GM12878 (cell line): ENCODE data around the gene TADA2A. TPM values are rescaled to one million over a fixed set of nuclear protein-coding genes. Genes with fewer than 3 reads are reported as not detected.

ENCODE experiments used
- ATAC-seq: fragments of 200-7000 bp; cut with Tn5 transposase; 3 replicates; pipeline ENCODE4 v1.9.1; 2020; ENCODE audit warnings: mild to moderate bottlenecking, moderate library complexity
- BruUV-seq: library from RNA; stranded (reverse); fragments of 400-500 nt; replicated peaks from 2 replicates; lab custom pipeline; 2021; lab: Mats Ljungman, UMichigan
- CTCF ChIA-PET: fragments of 300-600 bp; sonication (Branson Sonifier 250); formaldehyde crosslinking; extraction: SDS; loops from one replicate; lab custom pipeline; 2021; ENCODE audit warnings: inconsistent platforms; lab: Yijun Ruan, JAX
- POLR2A ChIA-PET: fragments of 350-600 bp; formaldehyde crosslinking; extraction: SDS; loops from one replicate; lab custom pipeline; 2021; ENCODE audit warnings: inconsistent platforms; lab: Charles Lee
- RAD21 ChIA-PET: fragments of 300-600 bp; sonication (Branson Sonifier 250); formaldehyde crosslinking; loops from one replicate; lab custom pipeline; 2023; ENCODE audit warnings: antibody characterized with exemption; ENCODE audit not compliant: unreplicated experiment; lab: Charles Lee
- SMC1A ChIA-PET: fragments of 300-600 bp; sonication (Branson Sonifier 250); formaldehyde crosslinking; loops from one replicate; lab custom pipeline; 2023; ENCODE audit not compliant: unreplicated experiment, uncharacterized antibody; lab: Charles Lee
- DNase-seq: peaks from one replicate; pipeline ENCODE4 v3.0.0-alpha.2; 2011; ENCODE audit warnings: low read depth, low spot score
- FAIRE-seq: peaks from 3 replicates; lab custom pipeline; 2011; peaks lifted over from hg19 to GRCh38; lab: Jason Lieb, UNC
- H2AFZ ChIP-seq: 2 replicates; pipeline ENCODE4 v1.6.0; 2011; ENCODE audit warnings: low read depth, low read length, control low read depth; ENCODE audit not compliant: control insufficient read depth
- H3K27ac ChIP-seq: 2 replicates; pipeline ENCODE4 v1.5.1; 2011; ENCODE audit warnings: control low read depth; ENCODE audit not compliant: control insufficient read depth, insufficient read depth
- H3K27me3 ChIP-seq, 2 experiments: replicated peaks in 1 of 2; 2 replicates each; pipeline versions ENCODE4 v1.6.0 to v1.6.1; 2011; ENCODE audit warnings: low read length in 1 of 2; ENCODE audit not compliant: control insufficient read depth in 2 of 2, insufficient read depth in 2 of 2
- H3K36me3 ChIP-seq, 2 experiments: 2 replicates each; pipeline ENCODE4 v1.5.1; 2011; ENCODE audit warnings: low read length in 1 of 2; ENCODE audit not compliant: control insufficient read depth in 2 of 2, insufficient read depth in 2 of 2
- H3K4me1 ChIP-seq: 2 replicates; pipeline ENCODE4 v1.6.1; 2011; ENCODE audit warnings: mild to moderate bottlenecking, low read length, moderate library complexity, mixed read lengths; ENCODE audit not compliant: control insufficient read depth, insufficient read depth
- H3K4me2 ChIP-seq: 2 replicates; pipeline ENCODE4 v1.6.0; 2011; ENCODE audit warnings: control low read depth; ENCODE audit not compliant: control insufficient read depth, insufficient read depth
- H3K4me3 ChIP-seq: fragments of 200-600 bp; sonication (generic); 2 replicates; pipeline ENCODE4 v1.5.1; 2016
- H3K79me2 ChIP-seq: 2 replicates; pipeline ENCODE4 v1.6.0; 2011; ENCODE audit warnings: low read length; ENCODE audit not compliant: control insufficient read depth, insufficient read depth
- H3K9ac ChIP-seq: 2 replicates; pipeline ENCODE4 v1.8.0; 2011; ENCODE audit warnings: low read length, control low read depth, mixed read lengths; ENCODE audit not compliant: control insufficient read depth, insufficient read depth
- H3K9me3 ChIP-seq: replicated peaks from 3 replicates; pipeline ENCODE4 v1.5.1; 2011; ENCODE audit warnings: mild to moderate bottlenecking, low read length; ENCODE audit not compliant: control insufficient read depth, insufficient read depth
- H4K20me1 ChIP-seq: 2 replicates; pipeline ENCODE4 v1.6.0; 2011; ENCODE audit not compliant: control insufficient read depth, insufficient read depth
- ATF7 ChIP-seq: fragments of 450-650 bp; IDR thresholded peaks from 2 replicates; pipeline ENCODE4 v1.6.1; 2016; ENCODE audit warnings: low read depth, mild to moderate bottlenecking
- DPF2 ChIP-seq: fragments of 450-650 bp; IDR thresholded peaks from 2 replicates; pipeline ENCODE4 v1.6.1; 2017; ENCODE audit warnings: mild to moderate bottlenecking
- E2F8 ChIP-seq: fragments of 450-650 bp; IDR thresholded peaks from 2 replicates; pipeline ENCODE4 v1.6.1; 2018; ENCODE audit warnings: mild to moderate bottlenecking, low read depth, moderate library complexity; ENCODE audit not compliant: partially characterized antibody
- MYB ChIP-seq: fragments of 150-350 bp; IDR thresholded peaks from 2 replicates; pipeline ENCODE4 v1.6.1; 2014; ENCODE audit warnings: mild to moderate bottlenecking, low read depth, low read length, borderline replicate concordance
- NFXL1 ChIP-seq: fragments of 450-650 bp; IDR thresholded peaks from 2 replicates; pipeline ENCODE4 v1.6.1; 2017; ENCODE audit warnings: antibody characterized with exemption, mild to moderate bottlenecking, borderline replicate concordance
- NRF1 ChIP-seq: conservative IDR thresholded peaks from 2 replicates; pipeline ENCODE4 v1.6.1; 2011; ENCODE audit warnings: mild to moderate bottlenecking, low read depth, low read length, improper control_type of control experiment
- PKNOX1 ChIP-seq: fragments of 450-650 bp; IDR thresholded peaks from 2 replicates; pipeline ENCODE4 v1.6.1; 2016; ENCODE audit warnings: mild to moderate bottlenecking
- RELA ChIP-seq: fragments of 450-650 bp; IDR thresholded peaks from 2 replicates; pipeline ENCODE4 v1.8.0; 2014; ENCODE audit warnings: borderline replicate concordance; ENCODE audit not compliant: partially characterized antibody
- SIX5 ChIP-seq: IDR thresholded peaks from 2 replicates; pipeline ENCODE4 v1.6.1; 2011; ENCODE audit warnings: mild to moderate bottlenecking, low read depth, low read length, moderate library complexity; ENCODE audit not compliant: severe bottlenecking
- SMAD5 ChIP-seq: IDR thresholded peaks from 2 replicates; pipeline ENCODE4 v1.6.1; 2016; ENCODE audit warnings: antibody characterized with exemption, low read depth
- SMC3 ChIP-seq: IDR thresholded peaks from 2 replicates; pipeline ENCODE4 v1.6.1; 2011; ENCODE audit warnings: low read length, improper control_type of control experiment, borderline replicate concordance
- SPI1 ChIP-seq: IDR thresholded peaks from 2 replicates; pipeline ENCODE4 v1.6.1; 2011; ENCODE audit warnings: low read depth, mild to moderate bottlenecking, low read length, moderate library complexity, borderline replicate concordance; ENCODE audit not compliant: insufficient read depth
- YY1 ChIP-seq: IDR thresholded peaks from 2 replicates; pipeline ENCODE4 v1.6.1; 2011; ENCODE audit warnings: low read depth, mild to moderate bottlenecking, low read length
- ZBTB33 ChIP-seq: fragments of 450-650 bp; IDR thresholded peaks from 2 replicates; pipeline ENCODE4 v1.6.1; 2017; ENCODE audit warnings: mild to moderate bottlenecking
- ZBTB4 ChIP-seq: fragments of 450-650 bp; formaldehyde crosslinking; IDR thresholded peaks from 2 replicates; pipeline ENCODE4 v1.4.0; 2022; ENCODE audit warnings: mild to moderate bottlenecking, moderate library complexity
- WGBS: methylation state at CpG from one replicate; pipeline ENCODE4 v1.1.6; 2016; ENCODE audit warnings: low lambda C conversion rate; ENCODE audit not compliant: insufficient replicate concordance, insufficient coverage; ENCODE audit errors: missing lambda C conversion rate; 5-methylcytosine and 5-hydroxymethylcytosine counted together
- in situ Hi-C: fragments of 300-500 bp; cut with MboI; formaldehyde crosslinking; loops from 9 replicates; pipeline ENCODE4 v1.14.3; 2018; ENCODE audit warnings: mixed read lengths
- intact Hi-C: fragments of 100-400 bp; cut with micrococcal nuclease; formaldehyde crosslinking; loops from one replicate; pipeline ENCODE4 v1.14.2; 2022; ENCODE audit not compliant: unreplicated experiment
- polyA plus RNA-seq, 11 experiments: library from polyadenylated mRNA; depleted of rRNA in 4 of 11; unstranded in 6 of 11; stranded (reverse) in 5 of 11; fragments of >200 nt; fragmentation: Nextera tagmentation in 4 of 11; fragmentation: Illumina TruSeq in 1 of 11; extraction: Ambion mirVana in 4 of 11; extraction: Trizol in 1 of 11; gene quantifications; 1 replicate in 1 of 11; 2 replicates in 10 of 11; pipeline versions ENCODE4 v1.2.1 to v1.2.3, GENCODE V29; 2011 to 2016; ENCODE audit warnings: inconsistent platforms in 2 of 11, missing spikeins in 2 of 11, low read depth in 1 of 11
- total RNA-seq, 4 experiments: library from RNA; depleted of rRNA in 3 of 4; stranded (reverse); fragments of >200 nt in 3 of 4; fragmentation: Illumina TruSeq in 1 of 4; extraction: Trizol in 1 of 4; gene quantifications; 2 replicates each; pipeline versions ENCODE4 v1.2.1 to v1.2.3, GENCODE V29; 2013 to 2021

TADA2A gene
- total and polyA plus RNA-seq, 10 of the 15 experiments (the other 5 are each of a cell fraction or from before 2014, with no cell fraction given) = 19.6 to 43.8 (median 34.1) TPM

GRCh38 chr17:37485938-37486570, 79.4 kb downstream of the TADA2A start:
- no peak overlapping the region for H2AFZ ChIP-seq
- H3K9ac ChIP-seq = no peak overlapping the region
- H3K4me3 ChIP-seq = no peak overlapping the region
- no peak for DNase-seq
- intact Hi-C loops = no loop called here
- H3K9me3 ChIP-seq = no peaks in the 10 kb centered on the region
- H3K4me2 ChIP-seq = no peak overlapping the region
- in situ Hi-C loops = no loop called here
- peaks cover 8% of the 10 kb centered on the region for H3K79me2 ChIP-seq
- no peak for FAIRE-seq
- RAD21 ChIA-PET = interaction anchor here (1.1 kb wide), 1 partner anchor 56 kb away, joined by 3 read pairs; no protein-coding TSS in a partner anchor
- POLR2A ChIA-PET = interaction anchor here (0.7 kb wide), 1 partner anchor 1961 kb away, joined by 12 read pairs; no protein-coding TSS in a partner anchor
- WGBS = 91% methylated on average over 1 of the region's 1 CpG
- CTCF ChIA-PET = interaction anchor here (0.8 to 1.5 kb wide), 3 partner anchors 11 to 329 kb away, joined by 3 read pairs; no protein-coding TSS in a partner anchor
- SMC1A ChIA-PET = interaction anchor here (0.8 to 2.5 kb wide), 6 partner anchors 9 to 113 kb away, joined by 3 to 5 read pairs (median 3); no protein-coding TSS in a partner anchor
- H3K36me3 ChIP-seq = no peaks in the 10 kb centered on the region
- H3K4me1 ChIP-seq = peaks cover 22% of the 10 kb centered on the region
- H3K27ac ChIP-seq = no peak overlapping the region
- no peaks in the 10 kb centered on the region for H3K27me3 ChIP-seq
- no peaks in the 10 kb centered on the region for H4K20me1 ChIP-seq
- ATAC-seq = no peak
- no TSS peak for BruUV-seq
- TF ChIP-seq RELA = no peak
- no peak for TF ChIP-seq SMAD5
- TF ChIP-seq SMC3 = no peak
- no peak for TF ChIP-seq SIX5
- no peak for TF ChIP-seq PKNOX1
- no peak for TF ChIP-seq MYB
- no peak for TF ChIP-seq ZBTB33
- no peak for TF ChIP-seq E2F8
- TF ChIP-seq NFXL1 = no peak
- no peak for TF ChIP-seq SPI1
- no peak for TF ChIP-seq ZBTB4 (CRISPR knock-in tag)
- no peak for TF ChIP-seq DPF2
- TF ChIP-seq ATF7 = no peak
- no peak for TF ChIP-seq NRF1
- no peak for TF ChIP-seq YY1
